HCT116 (cell line): ENCODE results near the gene RANBP17. TPM values are rescaled to one million over a fixed set of nuclear protein-coding genes. Genes with fewer than 3 reads are reported as not detected.

Experiments
- ATAC-seq: fragments of 200-7000 bp; cut with Tn5 transposase; 2 replicates; pipeline ENCODE4 v1.9.1; 2020; ENCODE audit warnings: mild to moderate bottlenecking, moderate library complexity
- BruUV-seq: library from RNA; stranded (reverse); fragments of 400-500 nt; replicated peaks from 2 replicates; lab custom pipeline; 2021; lab: Mats Ljungman, UMichigan
- CTCF ChIA-PET: fragments of 300-600 bp; sonication (Branson Sonifier 250); formaldehyde crosslinking; loops from one replicate; lab custom pipeline; 2021; ENCODE audit warnings: antibody characterized with exemption; lab: Charles Lee
- POLR2A ChIA-PET: fragments of 300-600, 350-600 bp; sonication (Branson Sonifier 250); formaldehyde crosslinking; loops from one replicate; lab custom pipeline; 2021; ENCODE audit warnings: antibody characterized with exemption; lab: Charles Lee
- RAD21 ChIA-PET, 2 experiments: fragments of 300-600 bp; sonication (Branson Sonifier 250); formaldehyde crosslinking; loops; one replicate each; lab custom pipeline; 2023; ENCODE audit warnings: low total read pairs in 2 of 2; ENCODE audit not compliant: uncharacterized antibody in 2 of 2, unreplicated experiment in 2 of 2, low non-redundant PET in 1 of 2; lab: Charles Lee
- DNase-seq: peaks from one replicate; pipeline ENCODE4 v3.0.0-alpha.2; 2010; ENCODE audit warnings: low read depth, low spot score
- H2AFZ ChIP-seq: fragments of 200-600 bp; shearing (Covaris generic), sonication (generic); 2 replicates; pipeline ENCODE4 v1.6.1; 2017; ENCODE audit warnings: low read depth, mixed run types, mixed read lengths, antibody characterized with exemption, low read length; ENCODE audit not compliant: poor library complexity, severe bottlenecking
- H3K27ac ChIP-seq: 2 replicates; pipeline ENCODE4 v1.5.1; 2012; ENCODE audit warnings: low read depth, low read length
- H3K27me3 ChIP-seq: fragments of 200-600 bp; sonication (generic); 2 replicates; pipeline ENCODE4 v1.6.1; 2016; ENCODE audit warnings: mixed run types, low read length, mixed read lengths; ENCODE audit not compliant: insufficient read depth
- H3K36me3 ChIP-seq, 2 experiments: fragments of 200-500 bp in 1 of 2; fragments of 200-600 bp in 1 of 2; sonication (Bioruptor generic) in 1 of 2; sonication (generic) in 1 of 2; 2 replicates each; pipeline versions ENCODE4 v1.5.1 to v1.6.1; 2014 to 2016; ENCODE audit warnings: low read length in 2 of 2, inconsistent platforms in 1 of 2, mixed read lengths in 1 of 2, mixed run types in 1 of 2; ENCODE audit not compliant: insufficient read depth in 2 of 2, control insufficient read depth in 1 of 2
- H3K4me1 ChIP-seq, 2 experiments: fragments of 200-600 bp in 1 of 2; sonication (generic) in 1 of 2; 2 replicates each; pipeline versions ENCODE4 v1.5.1 to v1.6.1; 2012 to 2017; ENCODE audit warnings: low read length in 2 of 2, inconsistent platforms in 1 of 2, mild to moderate bottlenecking in 1 of 2, mixed read lengths in 1 of 2, mixed run types in 1 of 2, moderate library complexity in 1 of 2; ENCODE audit not compliant: insufficient read depth in 2 of 2, control insufficient read depth in 1 of 2
- H3K4me2 ChIP-seq: fragments of 200-600 bp; sonication (generic); 2 replicates; pipeline ENCODE4 v1.6.1; 2017; ENCODE audit warnings: mixed run types, low read length, mixed read lengths
- H3K4me3 ChIP-seq, 2 experiments: fragments of 200-600 bp in 1 of 2; sonication (generic) in 1 of 2; replicated peaks in 1 of 2; 2 replicates each; pipeline ENCODE4 v1.5.1; 2011 to 2016; ENCODE audit warnings: low read length in 2 of 2, control low read depth in 1 of 2, low read depth in 1 of 2, mild to moderate bottlenecking in 1 of 2, mixed read lengths in 1 of 2, mixed run types in 1 of 2
- H3K79me2 ChIP-seq: fragments of 200-600 bp; sonication (generic); 2 replicates; pipeline ENCODE4 v1.6.1; 2017; ENCODE audit warnings: mild to moderate bottlenecking, mixed run types, low read length, moderate library complexity, mixed read lengths; ENCODE audit not compliant: insufficient read depth
- H3K9ac ChIP-seq: fragments of 200-600 bp; sonication (generic); 2 replicates; pipeline ENCODE4 v1.6.1; 2016; ENCODE audit warnings: low read length, mixed read lengths
- H3K9me2 ChIP-seq: fragments of 200-600 bp; sonication (generic), shearing (Covaris generic); 2 replicates; pipeline ENCODE4 v1.6.1; 2017; ENCODE audit warnings: mixed run types, mild to moderate bottlenecking, moderate library complexity; ENCODE audit not compliant: insufficient read depth
- H3K9me3 ChIP-seq, 2 experiments: fragments of 200-500 bp in 1 of 2; fragments of 200-600 bp in 1 of 2; sonication (Bioruptor generic) in 1 of 2; sonication (generic) in 1 of 2; 2 replicates each; pipeline ENCODE4 v1.6.1; 2014 to 2017; ENCODE audit warnings: low read length in 2 of 2, mixed read lengths in 2 of 2, inconsistent platforms in 1 of 2, low read depth in 1 of 2, mild to moderate bottlenecking in 1 of 2, mixed run types in 1 of 2, moderate library complexity in 1 of 2; ENCODE audit not compliant: control insufficient read depth in 1 of 2, insufficient read depth in 1 of 2
- H4K20me1 ChIP-seq: fragments of 200-600 bp; sonication (generic), shearing (Covaris generic); 2 replicates; pipeline ENCODE4 v1.6.1; 2017; ENCODE audit warnings: mixed run types, mild to moderate bottlenecking, moderate library complexity; ENCODE audit not compliant: insufficient read depth
- CBX3 ChIP-seq: IDR thresholded peaks from 2 replicates; pipeline ENCODE4 v1.6.1; 2012; ENCODE audit warnings: low read depth
- CEBPB ChIP-seq: IDR thresholded peaks from 2 replicates; pipeline ENCODE4 v1.6.1; 2012; ENCODE audit warnings: low read depth
- JUND ChIP-seq: IDR thresholded peaks from 2 replicates; pipeline ENCODE4 v1.6.1; 2012
- POLR2A ChIP-seq: IDR thresholded peaks from 2 replicates; pipeline ENCODE4 v1.7.0; 2011; ENCODE audit warnings: borderline replicate concordance; ENCODE audit not compliant: insufficient read depth, insufficient read length; ENCODE audit errors: extremely low read depth
- REST ChIP-seq: IDR thresholded peaks from 2 replicates; pipeline ENCODE4 v1.6.1; 2012; ENCODE audit warnings: low read depth
- SIN3A ChIP-seq: IDR thresholded peaks from 2 replicates; pipeline ENCODE4 v1.6.1; 2012; ENCODE audit warnings: low read depth
- SP1 ChIP-seq: IDR thresholded peaks from 2 replicates; pipeline ENCODE4 v1.6.1; 2012; ENCODE audit warnings: low read depth
- TCF7L2 ChIP-seq: IDR thresholded peaks from 2 replicates; pipeline ENCODE4 v1.7.0; 2011; ENCODE audit warnings: borderline replicate concordance, inconsistent platforms; ENCODE audit not compliant: insufficient read depth, insufficient read length; ENCODE audit errors: extremely low read depth
- YY1 ChIP-seq: IDR thresholded peaks from 2 replicates; pipeline ENCODE4 v1.6.1; 2011; ENCODE audit warnings: low read length, low read depth, moderate library complexity, mild to moderate bottlenecking; ENCODE audit not compliant: insufficient replicate concordance; ENCODE audit errors: extremely low read depth
- intact Hi-C: fragments of 100-400 bp; cut with micrococcal nuclease; formaldehyde crosslinking; loops from 2 replicates; pipeline ENCODE4 v1.10.0; 2022
- total RNA-seq: library from RNA; stranded (reverse); gene quantifications from one replicate; pipeline ENCODE4 v1.2.1, GENCODE V29; 2021; ENCODE audit not compliant: unreplicated experiment
- TF ChIP-seq, protein P1 (sequence below), 3 experiments: fragments of 200-600 bp in 1 of 3; sonication (generic) in 1 of 3; IDR thresholded peaks in 2 of 3; conservative IDR thresholded peaks in 1 of 3; 2 replicates each; pipeline ENCODE4 v1.5.1; 2012 to 2017; ENCODE audit warnings: low read depth in 2 of 3, low read length in 2 of 3, antibody characterized with exemption in 1 of 3, borderline replicate concordance in 1 of 3, control low read depth in 1 of 3, mild to moderate bottlenecking in 1 of 3, mixed read lengths in 1 of 3, mixed run types in 1 of 3, moderate library complexity in 1 of 3; ENCODE audit not compliant: insufficient read depth in 1 of 3
- TF ChIP-seq, protein P2 (sequence below): IDR thresholded peaks from 2 replicates; pipeline ENCODE4 v1.6.1; 2011; ENCODE audit warnings: mild to moderate bottlenecking, low read length, moderate library complexity; ENCODE audit not compliant: insufficient replicate concordance; ENCODE audit errors: extremely low read depth
- TF ChIP-seq, protein P3 (sequence below): IDR thresholded peaks from 2 replicates; pipeline ENCODE4 v1.6.1; 2012

RANBP17 gene
- total RNA-seq, 1 experiment from 2014 or later, result 18.2 TPM

- no TSS peak for BruUV-seq
- intact Hi-C loops, result no loop called here
- Histone ChIP-seq H2AFZ (no peak overlapping the region), H3K9me2 (no peaks in the 10 kb centered on the region), H3K4me2 (no peak overlapping the region), H3K79me2 (no peaks in the 10 kb centered on the region), H3K4me1 (no peaks in the 10 kb centered on the region), H3K27ac (no peak overlapping the region), H3K27me3 (no peaks in the 10 kb centered on the region), H4K20me1 (no peaks in the 10 kb centered on the region), H3K36me3 (no peaks in the 10 kb centered on the region), H3K4me3 (no peak overlapping the region), H3K9me3 (peaks cover 5% of the 10 kb centered on the region in 2 experiments; a peak in 3 of 4 replicates), H3K9ac (no peak overlapping the region)
- TF ChIP-seq JUND (no peak), CBX3 (peak; percentile 54; the same call in 1 of the 2 replicates)
- ChIA-PET CTCF (no interaction called here), POLR2A (no interaction called here), RAD21 (no interaction called here)
- DNase-seq (no peak), ATAC-seq (no peak)
Measured at GRCh38 chr5:171067540-171068130, 205.8 kb downstream of the RANBP17 start.

GRCh38 chr5:171074747-171075146 lies 212.9 kb downstream of the RANBP17 start:
- H3K27me3 ChIP-seq, result no peaks in the 10 kb centered on the region
- no peak overlapping the region for H3K4me3 ChIP-seq
- no TSS peak for BruUV-seq
- RAD21 ChIA-PET, result no interaction called here
- no peak overlapping the region for H3K4me2 ChIP-seq
- no peaks in the 10 kb centered on the region; a peak in 1 of 4 replicates for H3K9me3 ChIP-seq
- intact Hi-C loops, result no loop called here
- H3K36me3 ChIP-seq, result no peaks in the 10 kb centered on the region
- POLR2A ChIA-PET, result no interaction called here
- no peaks in the 10 kb centered on the region for H3K9me2 ChIP-seq
- H3K9ac ChIP-seq, result no peak overlapping the region
- no peak for DNase-seq
- no peaks in the 10 kb centered on the region for H3K79me2 ChIP-seq
- CTCF ChIA-PET, result no interaction called here
- H3K27ac ChIP-seq, result no peak overlapping the region
- no peaks in the 10 kb centered on the region for H3K4me1 ChIP-seq
- H2AFZ ChIP-seq, result no peak overlapping the region
- H4K20me1 ChIP-seq, result no peaks in the 10 kb centered on the region
- no peak for ATAC-seq
- TF ChIP-seq YY1 (no peak), SP1 (no peak), TCF7L2 (no peak), CEBPB (no peak), REST (no peak), POLR2A (no peak), SIN3A (no peak)
- TF ChIP-seq, protein P1, sequence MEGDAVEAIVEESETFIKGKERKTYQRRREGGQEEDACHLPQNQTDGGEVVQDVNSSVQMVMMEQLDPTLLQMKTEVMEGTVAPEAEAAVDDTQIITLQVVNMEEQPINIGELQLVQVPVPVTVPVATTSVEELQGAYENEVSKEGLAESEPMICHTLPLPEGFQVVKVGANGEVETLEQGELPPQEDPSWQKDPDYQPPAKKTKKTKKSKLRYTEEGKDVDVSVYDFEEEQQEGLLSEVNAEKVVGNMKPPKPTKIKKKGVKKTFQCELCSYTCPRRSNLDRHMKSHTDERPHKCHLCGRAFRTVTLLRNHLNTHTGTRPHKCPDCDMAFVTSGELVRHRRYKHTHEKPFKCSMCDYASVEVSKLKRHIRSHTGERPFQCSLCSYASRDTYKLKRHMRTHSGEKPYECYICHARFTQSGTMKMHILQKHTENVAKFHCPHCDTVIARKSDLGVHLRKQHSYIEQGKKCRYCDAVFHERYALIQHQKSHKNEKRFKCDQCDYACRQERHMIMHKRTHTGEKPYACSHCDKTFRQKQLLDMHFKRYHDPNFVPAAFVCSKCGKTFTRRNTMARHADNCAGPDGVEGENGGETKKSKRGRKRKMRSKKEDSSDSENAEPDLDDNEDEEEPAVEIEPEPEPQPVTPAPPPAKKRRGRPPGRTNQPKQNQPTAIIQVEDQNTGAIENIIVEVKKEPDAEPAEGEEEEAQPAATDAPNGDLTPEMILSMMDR (IDR thresholded peaks at IDR 0.05 in 2 of 3, conservative IDR thresholded peaks at IDR 0.05 in 1 of 3; ENCODE audit: borderline replicate concordance in 1 of 3, insufficient read depth in 1 of 3, low read depth in 2 of 3, low read length in 2 of 3), result no peak
- TF ChIP-seq, protein P2, sequence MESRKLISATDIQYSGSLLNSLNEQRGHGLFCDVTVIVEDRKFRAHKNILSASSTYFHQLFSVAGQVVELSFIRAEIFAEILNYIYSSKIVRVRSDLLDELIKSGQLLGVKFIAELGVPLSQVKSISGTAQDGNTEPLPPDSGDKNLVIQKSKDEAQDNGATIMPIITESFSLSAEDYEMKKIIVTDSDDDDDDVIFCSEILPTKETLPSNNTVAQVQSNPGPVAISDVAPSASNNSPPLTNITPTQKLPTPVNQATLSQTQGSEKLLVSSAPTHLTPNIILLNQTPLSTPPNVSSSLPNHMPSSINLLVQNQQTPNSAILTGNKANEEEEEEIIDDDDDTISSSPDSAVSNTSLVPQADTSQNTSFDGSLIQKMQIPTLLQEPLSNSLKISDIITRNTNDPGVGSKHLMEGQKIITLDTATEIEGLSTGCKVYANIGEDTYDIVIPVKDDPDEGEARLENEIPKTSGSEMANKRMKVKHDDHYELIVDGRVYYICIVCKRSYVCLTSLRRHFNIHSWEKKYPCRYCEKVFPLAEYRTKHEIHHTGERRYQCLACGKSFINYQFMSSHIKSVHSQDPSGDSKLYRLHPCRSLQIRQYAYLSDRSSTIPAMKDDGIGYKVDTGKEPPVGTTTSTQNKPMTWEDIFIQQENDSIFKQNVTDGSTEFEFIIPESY, result no peak
- TF ChIP-seq, protein P3, sequence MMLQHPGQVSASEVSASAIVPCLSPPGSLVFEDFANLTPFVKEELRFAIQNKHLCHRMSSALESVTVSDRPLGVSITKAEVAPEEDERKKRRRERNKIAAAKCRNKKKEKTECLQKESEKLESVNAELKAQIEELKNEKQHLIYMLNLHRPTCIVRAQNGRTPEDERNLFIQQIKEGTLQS, result no peak
